Effector CD4-positive, alpha-beta T cell (primary cell): ENCODE measurements around the gene PRAMEF12.
"Not testable (repeated sequence)": the region's sequence is repeated elsewhere in the genome, so short reads cannot be mapped to it uniquely, and the experiment has no call there.

Experiments used
- DNase-seq: peaks from one replicate; pipeline ENCODE4 v3.0.0-alpha.2; 2020

Gene PRAMEF12

GRCh38 chr1:12772520-12772919, 1.0 kb upstream of the PRAMEF12 start:
- DNase-seq = no peak

- no peak for DNase-seq
These were observed 1.3 kb downstream of the PRAMEF12 start for GRCh38 chr1:12774801-12775345.

GRCh38 chr1:12775443-12775842, 1.9 kb downstream of the PRAMEF12 start:
- DNase-seq = no peak

GRCh38 chr1:12776801-12777557, 3.4 kb downstream of the PRAMEF12 start:
- no peak for DNase-seq

GRCh38 chr1:12778061-12778460, 4.5 kb downstream of the PRAMEF12 start:
- no peak for DNase-seq

- no peak for DNase-seq
These were observed 5.4 kb downstream of the PRAMEF12 start for GRCh38 chr1:12778907-12779306.

GRCh38 chr1:12781488-12781887, 8.0 kb downstream of the PRAMEF12 start:
- DNase-seq = not testable (repeated sequence)

- DNase-seq = not testable (repeated sequence)
These were observed 10.2 kb downstream of the PRAMEF12 start for GRCh38 chr1:12783783-12784182.

GRCh38 chr1:12784729-12785128, 11.2 kb downstream of the PRAMEF12 start:
- DNase-seq = not testable (repeated sequence)

- not testable (repeated sequence) for DNase-seq
These were observed 17.6 kb downstream of the PRAMEF12 start, which contains the start of gene PRAMEF1 for GRCh38 chr1:12791097-12791496. Gene PRAMEF1 (plus strand): TSS chr1:12791397. CDS start chr1:12793228, 1,831 bp downstream.

- DNase-seq = no peak
These were observed 25.4 kb downstream of the PRAMEF12 start for GRCh38 chr1:12798911-12799310.

- DNase-seq = no peak
These were observed 26.2 kb downstream of the PRAMEF12 start for GRCh38 chr1:12799730-12800129.

GRCh38 chr1:12809933-12810332, 36.4 kb downstream of the PRAMEF12 start:
- DNase-seq = no peak

- DNase-seq = no peak
These were observed 37.3 kb downstream of the PRAMEF12 start for GRCh38 chr1:12810691-12811408.

GRCh38 chr1:12811409-12811784, 37.9 kb downstream of the PRAMEF12 start:
- DNase-seq = no peak

- DNase-seq = not testable (repeated sequence)
These were observed 45.5 kb downstream of the PRAMEF12 start for GRCh38 chr1:12819061-12819460.
